GM21526 (cell line): ENCODE data around the gene TMEM151B.
"Not testable (repeated sequence)": the region's sequence is repeated elsewhere in the genome, so short reads cannot be mapped to it uniquely, and the experiment has no call there.

Experiments used
- ATAC-seq: cut with Tn5 transposase; IDR thresholded peaks from one replicate; pipeline ENCODE4 v1.9.1; 2021; ENCODE audit warnings: moderate library complexity; ENCODE audit not compliant: unreplicated experiment, low FRiP score

TMEM151B gene

GRCh38 chr6:44301106-44301505 is 30.9 kb downstream of the TMEM151B start:
- no peak for ATAC-seq

GRCh38 chr6:44301782-44302564 is 31.7 kb downstream of the TMEM151B start:
- ATAC-seq = no peak

DNA sequence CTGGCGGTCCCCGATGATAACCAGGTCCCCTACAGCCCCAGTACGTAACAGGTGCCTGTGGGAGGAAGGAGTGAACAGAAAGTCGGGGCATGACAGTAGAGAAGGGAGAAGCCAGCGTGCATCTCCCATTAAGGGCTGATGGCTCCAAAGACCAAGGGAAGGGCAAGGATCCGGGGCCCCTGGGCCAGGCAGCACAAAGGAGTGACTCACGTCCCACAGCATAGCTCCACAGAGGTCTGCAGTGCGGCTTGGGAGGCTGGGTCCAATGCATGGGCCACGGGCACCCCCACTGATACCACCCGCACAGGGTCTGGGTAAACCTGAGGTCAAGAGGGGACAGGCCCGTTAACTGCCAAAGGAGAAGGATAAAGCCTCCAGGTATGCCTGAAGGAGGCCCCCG is 32.6 kb downstream of the TMEM151B start:
- ATAC-seq = no peak

DNA sequence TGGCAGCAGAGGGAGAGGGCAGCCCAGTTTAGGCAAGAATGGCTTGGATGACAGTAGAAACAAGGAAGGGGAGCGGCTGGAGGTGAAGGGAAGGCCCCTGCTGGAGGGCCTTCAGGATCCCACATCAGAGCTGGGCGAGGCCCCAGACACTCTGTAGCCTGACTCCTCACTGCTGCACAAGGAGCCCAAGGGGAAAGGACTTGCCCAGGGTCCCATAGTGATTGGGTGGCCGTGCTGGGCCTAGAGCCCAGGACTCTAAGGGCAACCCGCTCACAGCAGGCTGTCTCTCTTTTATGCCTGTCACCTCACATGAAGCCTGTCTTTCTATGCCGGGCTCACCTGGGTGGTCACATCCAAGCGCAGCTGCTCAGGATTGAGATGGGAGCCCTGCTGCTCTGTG is 33.6 kb downstream of the TMEM151B start:
- no peak for ATAC-seq

DNA sequence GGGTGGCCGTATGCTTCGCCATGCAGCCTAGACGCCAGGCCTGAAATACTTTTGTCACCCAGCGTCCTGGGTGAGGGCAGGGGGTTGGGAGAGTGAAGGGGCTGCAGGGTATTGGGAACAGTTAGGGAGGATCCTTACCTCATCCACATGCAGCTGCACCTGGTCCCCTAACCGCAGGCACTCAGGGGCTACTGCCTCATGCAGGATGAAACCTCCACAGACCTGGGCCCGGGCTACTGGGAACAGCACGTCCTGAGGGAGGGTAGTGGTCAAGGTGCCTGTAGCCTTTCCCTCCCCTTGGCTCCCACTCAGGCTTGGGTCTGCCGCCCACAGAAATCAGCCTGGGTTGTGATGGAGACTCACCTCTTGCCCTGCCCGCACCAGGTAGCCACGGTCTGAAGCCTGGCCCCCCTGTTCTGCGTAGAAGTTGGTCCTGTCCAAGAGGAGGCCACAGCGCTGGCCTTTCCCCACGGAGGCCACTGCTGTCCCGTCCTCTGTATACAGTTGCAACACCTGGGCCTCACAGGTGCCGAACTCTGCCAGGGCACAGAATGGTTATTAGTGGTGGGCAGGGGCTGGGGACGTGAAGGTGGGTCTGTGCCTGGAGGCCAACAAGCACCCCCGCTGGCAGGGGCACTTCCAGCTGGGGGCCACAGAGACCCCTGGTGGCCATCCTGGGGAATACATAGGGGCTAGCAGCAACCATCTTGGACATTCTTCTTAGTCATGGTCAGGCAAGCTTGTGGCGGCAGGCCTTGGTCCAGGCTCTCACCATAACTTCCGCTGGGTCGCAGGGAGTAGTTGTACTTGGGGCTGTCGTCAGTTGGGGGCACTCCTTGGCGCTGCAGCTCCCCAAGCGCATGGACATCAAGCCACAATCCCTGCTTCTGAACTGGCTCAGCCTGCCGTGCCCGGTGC is 34.3 kb downstream of the TMEM151B start:
- no peak for ATAC-seq

GRCh38 chr6:44305200-44305725 is 35.0 kb downstream of the TMEM151B start:
- ATAC-seq = no peak

DNA sequence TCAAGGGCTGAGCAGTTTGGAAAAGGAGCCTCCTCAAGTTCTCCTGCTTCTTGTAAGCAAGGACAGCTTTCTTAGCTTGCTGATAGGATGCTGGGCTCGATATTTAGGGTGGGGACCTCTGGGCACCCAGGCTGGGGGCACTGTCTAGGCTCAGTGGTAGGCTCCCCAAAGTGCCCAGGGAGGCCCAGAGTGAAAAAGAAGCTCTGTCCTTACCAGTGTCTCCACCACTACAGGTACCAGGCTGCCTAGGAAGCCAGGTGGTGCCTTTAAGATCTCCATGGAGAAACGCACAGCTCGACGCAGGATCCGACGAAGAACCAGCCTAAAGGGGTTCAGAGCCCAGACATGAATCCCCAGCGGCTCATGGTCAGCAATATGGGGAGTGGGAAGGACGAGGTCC is 36.5 kb downstream of the TMEM151B start:
- no peak for ATAC-seq

- ATAC-seq = no peak
Measured at GRCh38 chr6:44307217-44307616, 37.0 kb downstream of the TMEM151B start.

DNA sequence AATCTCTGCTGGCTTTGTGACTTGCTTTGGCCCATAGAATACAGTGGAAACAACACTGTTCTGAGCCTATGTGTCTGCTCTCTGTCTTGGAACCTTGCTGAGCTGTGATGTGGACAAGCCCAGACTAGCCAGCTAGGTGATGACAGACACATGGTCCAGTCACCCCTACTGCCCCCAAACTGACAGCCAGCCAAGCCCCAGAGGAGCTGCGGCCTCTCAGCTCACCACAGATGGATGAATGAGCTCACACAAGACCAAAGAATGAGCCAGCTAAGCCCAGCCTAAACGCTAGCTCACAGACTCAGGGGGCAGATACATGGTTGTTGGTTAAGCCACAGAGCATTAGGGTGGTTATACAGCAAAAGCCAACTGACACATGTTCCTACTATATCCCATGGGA is 38.8 kb downstream of the TMEM151B start:
- ATAC-seq = no peak

GRCh38 chr6:44309631-44310030 is 39.4 kb downstream of the TMEM151B start:
- ATAC-seq = no peak

- no peak for ATAC-seq
Measured at GRCh38 chr6:44310241-44310640, 40.0 kb downstream of the TMEM151B start.

GRCh38 chr6:44311304-44311703 is 41.1 kb downstream of the TMEM151B start:
- no peak for ATAC-seq

DNA sequence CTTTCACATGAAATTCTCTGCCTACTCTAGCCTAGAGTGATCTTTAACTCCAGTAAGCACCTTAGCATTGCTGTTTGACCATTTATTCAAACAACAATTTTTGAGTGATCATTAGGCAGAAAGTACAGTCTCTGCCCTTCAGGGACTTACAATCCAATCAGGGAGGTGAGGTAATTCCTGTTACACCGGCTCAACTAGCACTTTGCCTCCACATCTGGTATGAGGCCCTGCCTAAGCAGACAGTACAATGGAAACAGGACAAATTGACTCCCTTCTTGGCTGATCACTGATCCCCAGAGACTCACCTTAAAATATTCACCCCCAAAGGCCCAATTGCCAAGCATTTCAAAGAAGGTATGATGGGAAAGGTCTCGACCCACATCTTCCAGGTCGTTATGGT is 41.5 kb downstream of the TMEM151B start:
- ATAC-seq = no peak

- peak; percentile 87 for ATAC-seq
Measured at GRCh38 chr6:44312901-44313788, 42.9 kb downstream of the TMEM151B start, which contains the start of gene AARS2. AARS2 (minus strand) TSS chr6:44313347; CDS start chr6:44313323, 24 bp downstream.

DNA sequence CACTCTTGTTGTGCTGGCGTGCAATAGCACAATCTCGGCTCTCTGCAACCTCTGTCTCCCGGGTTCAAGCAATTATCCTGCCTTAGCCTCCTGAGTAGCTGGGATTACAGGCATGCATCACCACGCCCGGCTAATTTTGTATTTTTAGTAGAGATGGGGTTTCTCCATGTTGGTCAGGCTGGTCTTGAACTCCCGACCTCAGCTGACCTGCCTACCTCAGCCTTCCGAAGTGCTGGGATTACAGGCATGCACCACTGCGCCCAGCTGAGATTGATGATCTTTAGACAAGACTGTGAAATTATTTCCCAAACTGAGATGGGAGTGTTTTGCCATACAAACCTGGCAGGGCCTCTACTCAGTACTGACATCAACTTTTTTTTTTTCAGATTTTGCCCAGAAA is 44.4 kb downstream of the TMEM151B start:
- ATAC-seq = not testable (repeated sequence)

DNA sequence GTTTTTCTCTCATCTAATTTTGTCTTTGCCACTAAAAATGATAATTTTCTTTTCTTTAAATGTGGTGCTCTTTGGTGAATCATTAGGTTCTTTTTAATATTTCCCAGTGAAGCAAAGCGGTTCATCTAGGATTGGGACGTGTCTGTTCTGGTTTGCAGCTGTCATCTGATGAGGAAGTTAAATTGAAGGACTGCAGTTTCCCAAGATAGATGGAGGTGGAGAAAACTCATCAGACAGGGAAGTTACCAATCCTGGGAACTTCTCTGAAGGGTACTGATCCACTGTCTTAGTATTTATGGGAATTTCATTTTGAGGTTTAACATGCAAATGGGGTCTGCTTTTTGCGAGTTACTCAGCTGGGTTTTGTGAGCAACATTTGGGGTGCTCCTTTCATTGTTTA is 45.3 kb downstream of the TMEM151B start:
- ATAC-seq = no peak

DNA sequence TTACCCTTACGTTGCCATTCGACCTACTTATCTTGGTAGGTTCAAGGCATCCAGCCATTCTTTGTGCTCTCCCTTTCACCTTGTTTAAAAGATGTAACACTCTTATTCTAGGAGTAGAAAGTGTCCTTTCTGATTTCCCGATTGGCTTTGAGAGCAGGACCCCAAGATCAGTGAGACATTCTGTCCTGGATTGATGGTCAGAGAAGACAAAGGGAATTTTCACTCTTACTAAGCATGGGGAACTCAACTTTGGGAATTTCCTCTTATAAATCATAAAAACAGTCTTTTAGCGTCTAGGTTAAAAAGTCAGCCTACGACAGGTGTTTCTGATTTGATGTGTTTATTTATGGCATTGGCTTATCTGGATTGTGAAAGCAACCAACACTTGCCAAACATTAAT is 45.7 kb downstream of the TMEM151B start:
- ATAC-seq = no peak

DNA sequence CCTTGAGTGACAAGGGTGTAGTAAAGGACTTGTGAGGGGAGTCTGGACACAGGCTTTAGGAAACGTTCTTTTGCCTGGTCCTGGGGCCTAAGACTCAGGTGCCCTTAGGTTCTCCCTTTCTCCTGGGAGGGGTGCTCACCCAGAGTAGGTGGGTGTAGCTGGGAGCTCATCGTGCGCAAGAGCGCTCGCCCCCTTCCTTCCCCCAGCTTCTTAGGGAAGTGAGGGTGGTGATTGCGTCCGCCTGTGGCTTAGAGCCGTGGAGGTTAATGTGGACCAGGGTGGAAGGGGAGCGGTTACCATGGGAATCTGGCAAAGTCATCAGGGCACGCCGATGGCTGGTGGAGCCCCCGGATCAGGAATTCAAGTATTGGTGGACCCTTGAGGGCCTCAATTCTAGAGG is 46.2 kb downstream of the TMEM151B start:
- ATAC-seq = no peak

DNA sequence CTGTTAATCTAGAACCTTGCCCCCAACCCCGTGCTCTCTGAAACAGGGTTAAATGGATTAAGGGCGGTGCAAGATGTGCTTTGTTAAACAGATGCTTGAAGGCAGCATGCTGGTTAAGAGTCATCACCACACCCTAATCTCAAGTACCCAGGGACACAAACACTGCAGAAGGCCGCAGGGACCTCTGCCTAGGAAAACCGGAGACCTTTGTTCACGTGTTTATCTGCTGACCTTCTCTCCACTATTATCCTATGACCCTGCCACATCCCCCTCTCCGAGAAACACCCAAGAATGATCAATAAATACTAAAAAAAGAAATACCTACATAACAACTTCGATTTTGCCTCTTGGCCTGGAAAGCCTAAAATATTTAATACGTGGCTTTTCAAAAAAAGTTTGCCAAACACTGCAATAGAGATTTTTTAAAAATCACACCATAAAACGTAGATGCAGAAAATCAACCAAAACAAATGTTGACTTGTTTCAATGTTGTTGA is 46.9 kb downstream of the TMEM151B start:
- not testable (repeated sequence) for ATAC-seq

- ATAC-seq = no peak
Measured at GRCh38 chr6:44321210-44321609, 51.0 kb downstream of the TMEM151B start.
